WTC11 (cell line): ENCODE data around the gene HYCC2.

Source experiments
- CREB1 ChIP-seq: sonication (generic); formaldehyde crosslinking; IDR thresholded peaks from 2 replicates; pipeline ENCODE4 v1.8.0; 2023; ENCODE audit warnings: mild to moderate bottlenecking, missing genetic modification reagents
- CTCF ChIP-seq: fragments of 200-600 bp; IDR thresholded peaks from 2 replicates; pipeline ENCODE4 v1.8.0; 2022; ENCODE audit warnings: antibody characterized with exemption
- E2F1 ChIP-seq: sonication (generic); formaldehyde crosslinking; IDR thresholded peaks from 2 replicates; pipeline ENCODE4 v1.8.0; 2022; ENCODE audit warnings: mild to moderate bottlenecking, missing genetic modification reagents
- EMX1 ChIP-seq: fragments of 250-450 bp; sonication (Bioruptor Pico); IDR thresholded peaks from 2 replicates; pipeline ENCODE4 v1.8.0; 2021; ENCODE audit warnings: mild to moderate bottlenecking
- FOXK1 ChIP-seq: sonication (generic); formaldehyde crosslinking; IDR thresholded peaks from 2 replicates; pipeline ENCODE4 v1.8.0; 2022; ENCODE audit warnings: mild to moderate bottlenecking, moderate library complexity, missing genetic modification reagents
- FOXP1 ChIP-seq: sonication (generic); formaldehyde crosslinking; IDR thresholded peaks from 2 replicates; pipeline ENCODE4 v1.8.0; 2022; ENCODE audit warnings: missing genetic modification reagents, mild to moderate bottlenecking, moderate library complexity, borderline replicate concordance
- GRHL2 ChIP-seq: fragments of 250-450 bp; sonication (Bioruptor Pico); IDR thresholded peaks from 2 replicates; pipeline ENCODE4 v1.8.0; 2022; ENCODE audit warnings: mild to moderate bottlenecking, moderate library complexity; ENCODE audit not compliant: insufficient replicate concordance, severe bottlenecking
- IRF1 ChIP-seq: sonication (generic); formaldehyde crosslinking; IDR thresholded peaks from 2 replicates; pipeline ENCODE4 v1.8.0; 2023; ENCODE audit warnings: missing genetic modification reagents
- MAX ChIP-seq: sonication (generic); formaldehyde crosslinking; IDR thresholded peaks from 2 replicates; pipeline ENCODE4 v1.8.0; 2022; ENCODE audit warnings: mild to moderate bottlenecking, missing genetic modification reagents
- MLX ChIP-seq: sonication (generic); formaldehyde crosslinking; IDR thresholded peaks from 2 replicates; pipeline ENCODE4 v1.8.1; 2023; ENCODE audit warnings: mild to moderate bottlenecking, missing genetic modification reagents, moderate library complexity
- ZNF416 ChIP-seq: fragments of 250-450 bp; sonication (Bioruptor Pico); IDR thresholded peaks from 2 replicates; pipeline ENCODE4 v1.9.0; 2021; ENCODE audit warnings: mild to moderate bottlenecking, inconsistent platforms

- TF ChIP-seq CTCF (no peak), IRF1 (CRISPR knock-in tag) (no peak), GRHL2 (CRISPR knock-in tag) (no peak), FOXP1 (CRISPR knock-in tag) (no peak), ZNF416 (CRISPR knock-in tag) (no peak), MLX (CRISPR knock-in tag) (no peak), CREB1 (no peak), FOXK1 (CRISPR knock-in tag) (no peak), E2F1 (CRISPR knock-in tag) (no peak), EMX1 (CRISPR knock-in tag) (no peak), MAX (CRISPR knock-in tag) (no peak)
Measured at GRCh38 chr2:201021914-201022313, 49.6 kb downstream of the HYCC2 start.
